SU-DHL-6 (cell line): ENCODE measurements around the gene RNF181.

ENCODE experiments used
- H2AFZ ChIP-seq: fragments of 200-600 bp; sonication (generic); 2 replicates; pipeline ENCODE4 v1.6.1; 2014; ENCODE audit warnings: low read depth, mild to moderate bottlenecking, moderate library complexity, mixed read lengths, antibody characterized with exemption, low read length; ENCODE audit not compliant: severe bottlenecking
- H3F3A ChIP-seq: fragments of 200-600 bp; shearing (Covaris generic); 2 replicates; pipeline ENCODE4 v1.6.0; 2016; ENCODE audit warnings: antibody characterized with exemption, mild to moderate bottlenecking; ENCODE audit not compliant: insufficient read depth
- H3K27ac ChIP-seq: fragments of 200-600 bp; sonication (generic); 2 replicates; pipeline ENCODE4 v1.5.1; 2016; ENCODE audit warnings: low read depth, mild to moderate bottlenecking, low read length, moderate library complexity, mixed read lengths
- H3K27me3 ChIP-seq: fragments of 200-600 bp; sonication (generic), shearing (Covaris generic); 2 replicates; pipeline ENCODE4 v1.6.0; 2014; ENCODE audit warnings: mild to moderate bottlenecking, low read length
- H3K36me3 ChIP-seq: fragments of 200-600 bp; sonication (generic); 2 replicates; pipeline ENCODE4 v1.6.1; 2014; ENCODE audit warnings: mild to moderate bottlenecking, low read length, mixed read lengths
- H3K4me2 ChIP-seq: fragments of 300-600, 200-600 bp; shearing (Covaris generic), sonication (generic); 2 replicates; pipeline ENCODE4 v1.6.0; 2014; ENCODE audit warnings: low read length, low read depth, mild to moderate bottlenecking; ENCODE audit not compliant: poor library complexity, severe bottlenecking
- H3K4me3 ChIP-seq: fragments of 200-600 bp; sonication (generic); 2 replicates; pipeline ENCODE4 v1.5.1; 2014; ENCODE audit warnings: antibody characterized with exemption, low read length, mild to moderate bottlenecking, mixed read lengths; ENCODE audit not compliant: insufficient read depth, poor library complexity, severe bottlenecking
- H3K79me2 ChIP-seq: fragments of 200-600 bp; sonication (generic); 2 replicates; pipeline ENCODE4 v1.6.1; 2014; ENCODE audit warnings: mild to moderate bottlenecking, low read length, moderate library complexity; ENCODE audit not compliant: insufficient read depth
- H3K9ac ChIP-seq: fragments of 200-600 bp; sonication (generic); 2 replicates; pipeline ENCODE4 v1.7.0; 2014; ENCODE audit warnings: mild to moderate bottlenecking, low read length
- H3K9me2 ChIP-seq: fragments of 200-600 bp; sonication (generic); replicated peaks from 2 replicates; pipeline ENCODE4 v1.6.1; 2014; ENCODE audit warnings: low read length; ENCODE audit not compliant: insufficient read depth
- H3K9me3 ChIP-seq: fragments of 200-600 bp; sonication (generic); 2 replicates; pipeline ENCODE4 v1.6.1; 2014; ENCODE audit warnings: low read length, mixed read lengths; ENCODE audit not compliant: insufficient read depth
- H4K20me1 ChIP-seq: fragments of 200-600 bp; sonication (generic); 2 replicates; pipeline ENCODE4 v1.6.1; 2014; ENCODE audit warnings: low read depth, mild to moderate bottlenecking, antibody characterized with exemption, low read length, moderate library complexity, mixed read lengths
- EZH2phosphoT487 ChIP-seq: fragments of 200-600 bp; sonication (generic), shearing (Covaris generic); conservative IDR thresholded peaks from 2 replicates; pipeline ENCODE4 v1.6.1; 2018; ENCODE audit warnings: mild to moderate bottlenecking, antibody characterized with exemption, low read length, moderate library complexity, mixed read lengths
- TF ChIP-seq, protein P1 (sequence below): fragments of 200-600 bp; sonication (generic); IDR thresholded peaks from one replicate; pipeline ENCODE4 v1.5.1; 2017; ENCODE audit warnings: antibody characterized with exemption, mild to moderate bottlenecking, low read length, moderate library complexity; ENCODE audit not compliant: insufficient read depth, poor library complexity, severe bottlenecking

Gene RNF181, protein sequence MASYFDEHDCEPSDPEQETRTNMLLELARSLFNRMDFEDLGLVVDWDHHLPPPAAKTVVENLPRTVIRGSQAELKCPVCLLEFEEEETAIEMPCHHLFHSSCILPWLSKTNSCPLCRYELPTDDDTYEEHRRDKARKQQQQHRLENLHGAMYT

DNA sequence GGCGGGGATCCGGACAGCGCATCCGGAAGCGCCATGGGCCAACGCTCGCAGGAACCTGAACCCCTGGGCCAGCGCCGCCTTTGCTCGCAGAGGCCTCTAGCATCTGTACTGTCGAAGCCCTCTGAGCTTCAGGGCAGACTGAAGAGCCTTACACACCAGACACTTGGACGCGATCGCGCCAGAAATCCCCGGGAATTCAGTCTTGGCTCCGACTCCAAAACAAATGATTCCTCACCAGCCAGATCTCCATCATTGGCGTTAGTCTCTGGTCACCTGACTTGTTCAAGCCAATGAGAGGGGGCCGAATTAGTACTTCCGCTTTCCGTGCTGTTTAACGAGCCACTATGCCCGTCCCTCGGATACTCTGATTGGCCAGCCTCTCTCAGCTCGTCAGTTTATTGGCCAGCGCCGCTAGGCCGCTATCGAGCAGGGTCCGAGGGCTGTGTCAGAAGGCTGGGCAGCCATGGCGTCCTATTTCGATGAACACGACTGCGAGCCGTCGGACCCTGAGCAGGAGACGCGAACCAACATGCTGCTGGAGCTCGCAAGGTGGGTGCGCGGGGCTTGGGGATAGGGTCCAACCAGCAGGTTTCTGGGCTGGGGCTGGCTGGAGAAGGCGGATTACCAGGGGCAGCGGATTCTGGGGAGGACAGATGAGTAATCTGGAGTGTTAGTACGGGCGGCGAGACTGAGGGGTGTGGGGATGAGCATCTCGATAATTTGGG is at the start of gene RNF181:
RNF181 (plus strand) TSS at position 445 of the 725 bp plus-strand sequence; CDS start at position 464, 19 bp downstream.
- peak within 1 kb of the TSS; percentile 86 for H3K9ac ChIP-seq
- no peaks in the 10 kb centered on the region for H4K20me1 ChIP-seq
- H3K4me2 ChIP-seq, result peak within 1 kb of the TSS; percentile 90
- H2AFZ ChIP-seq, result peak within 1 kb of the TSS; percentile 85
- peak within 1 kb of the TSS; percentile 91 for H3K4me3 ChIP-seq
- no peaks in the 10 kb centered on the region for H3K9me2 ChIP-seq
- H3K9me3 ChIP-seq, result no peaks in the 10 kb centered on the region
- H3K79me2 ChIP-seq, result peaks cover 15% of the 10 kb centered on the region
- H3F3A ChIP-seq, result no peaks in the 10 kb centered on the region
- no peaks in the 10 kb centered on the region for H3K27me3 ChIP-seq
- no peaks in the 10 kb centered on the region for H3K36me3 ChIP-seq
- TF ChIP-seq, protein P1, sequence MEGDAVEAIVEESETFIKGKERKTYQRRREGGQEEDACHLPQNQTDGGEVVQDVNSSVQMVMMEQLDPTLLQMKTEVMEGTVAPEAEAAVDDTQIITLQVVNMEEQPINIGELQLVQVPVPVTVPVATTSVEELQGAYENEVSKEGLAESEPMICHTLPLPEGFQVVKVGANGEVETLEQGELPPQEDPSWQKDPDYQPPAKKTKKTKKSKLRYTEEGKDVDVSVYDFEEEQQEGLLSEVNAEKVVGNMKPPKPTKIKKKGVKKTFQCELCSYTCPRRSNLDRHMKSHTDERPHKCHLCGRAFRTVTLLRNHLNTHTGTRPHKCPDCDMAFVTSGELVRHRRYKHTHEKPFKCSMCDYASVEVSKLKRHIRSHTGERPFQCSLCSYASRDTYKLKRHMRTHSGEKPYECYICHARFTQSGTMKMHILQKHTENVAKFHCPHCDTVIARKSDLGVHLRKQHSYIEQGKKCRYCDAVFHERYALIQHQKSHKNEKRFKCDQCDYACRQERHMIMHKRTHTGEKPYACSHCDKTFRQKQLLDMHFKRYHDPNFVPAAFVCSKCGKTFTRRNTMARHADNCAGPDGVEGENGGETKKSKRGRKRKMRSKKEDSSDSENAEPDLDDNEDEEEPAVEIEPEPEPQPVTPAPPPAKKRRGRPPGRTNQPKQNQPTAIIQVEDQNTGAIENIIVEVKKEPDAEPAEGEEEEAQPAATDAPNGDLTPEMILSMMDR, result no peak
- TF ChIP-seq EZH2phosphoT487, result no peak
- peak within 1 kb of the TSS; percentile 38 for H3K27ac ChIP-seq

DNA sequence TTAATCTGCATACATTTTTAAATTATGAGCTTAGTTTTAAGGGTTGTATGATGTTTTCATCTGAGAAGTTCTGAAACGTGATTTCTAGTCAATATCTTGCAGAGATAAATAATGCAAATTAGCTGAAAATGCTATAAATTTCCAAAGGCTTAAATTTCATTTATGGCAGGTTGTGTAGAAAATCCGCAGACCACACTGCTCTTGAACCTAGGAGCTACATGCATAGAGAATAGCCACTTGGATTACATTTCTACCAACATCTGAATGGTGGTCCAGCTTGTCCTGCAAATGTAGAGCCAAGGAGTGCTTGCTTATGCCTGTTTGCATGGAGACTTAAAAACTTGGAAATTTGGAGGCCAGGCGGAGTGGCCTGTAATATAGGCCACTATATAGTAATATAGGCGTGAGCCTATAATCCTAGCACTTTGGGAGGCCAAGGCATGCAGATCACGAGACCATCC is 49.7 kb upstream of the RNF181 start:
- no peak overlapping the region for H3K4me3 ChIP-seq
- H4K20me1 ChIP-seq, result peaks cover 31% of the 10 kb centered on the region
- H3K27me3 ChIP-seq, result no peaks in the 10 kb centered on the region
- H3K9ac ChIP-seq, result no peak overlapping the region
- H3F3A ChIP-seq, result peaks cover 75% of the 10 kb centered on the region
- TF ChIP-seq EZH2phosphoT487, result no peak
- TF ChIP-seq, protein P1, result no peak
- H3K9me2 ChIP-seq, result no peaks in the 10 kb centered on the region
- peaks cover 37% of the 10 kb centered on the region for H3K36me3 ChIP-seq
- H3K27ac ChIP-seq, result peak overlapping the region; percentile 12; the same call in 1 of the 2 replicates
- H3K9me3 ChIP-seq, result no peaks in the 10 kb centered on the region
- no peak overlapping the region for H2AFZ ChIP-seq
- H3K4me2 ChIP-seq, result no peak overlapping the region
- peaks cover 20% of the 10 kb centered on the region for H3K79me2 ChIP-seq

DNA sequence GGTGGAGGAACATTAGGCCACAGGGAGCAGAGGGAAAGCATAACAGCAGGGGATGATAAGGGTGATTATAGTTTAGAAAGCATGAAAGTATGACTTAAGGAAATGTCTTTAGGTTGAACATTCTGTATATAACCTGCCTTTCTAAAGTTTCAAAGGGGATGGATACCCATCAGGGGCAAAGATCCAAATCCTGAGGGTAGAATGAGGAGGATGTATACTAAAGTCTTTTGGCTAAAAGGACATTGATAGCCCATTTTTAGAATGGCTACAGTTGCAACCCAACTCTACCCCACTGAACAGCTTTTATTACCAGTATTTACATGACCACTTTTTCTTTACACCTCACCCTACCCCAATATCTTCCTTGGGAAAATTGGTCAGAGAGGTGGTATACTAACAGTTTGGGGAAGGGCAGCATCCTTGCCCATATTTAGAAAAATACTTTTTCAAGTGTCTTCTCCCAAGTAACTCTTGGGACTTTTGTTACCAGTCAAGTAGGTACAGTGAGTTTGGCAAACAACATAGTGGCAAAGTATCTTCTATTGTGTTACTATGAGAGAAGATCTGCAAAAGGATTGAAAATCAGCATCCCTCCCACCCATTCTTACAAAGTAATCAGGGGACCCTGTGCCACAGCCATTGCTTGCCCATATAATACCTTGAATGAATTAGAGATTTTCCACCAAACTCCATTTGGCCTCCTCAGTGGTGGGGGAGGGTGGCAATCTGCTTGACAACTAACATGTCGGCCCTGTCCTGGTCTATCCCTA is 48.3 kb upstream of the RNF181 start:
- TF ChIP-seq, protein P1, result no peak
- no peak for TF ChIP-seq EZH2phosphoT487
- H3K36me3 ChIP-seq, result peaks cover 22% of the 10 kb centered on the region
- no peak overlapping the region for H2AFZ ChIP-seq
- peaks cover 17% of the 10 kb centered on the region for H4K20me1 ChIP-seq
- no peak overlapping the region for H3K4me2 ChIP-seq
- H3K9me3 ChIP-seq, result no peaks in the 10 kb centered on the region
- H3K79me2 ChIP-seq, result 0 out of 2 replicates have a peak, but pooled peaks cover 6% of the 10 kb centered on the region
- peaks cover 60% of the 10 kb centered on the region for H3F3A ChIP-seq
- peak overlapping the region; percentile 16; the same call in 1 of the 2 replicates for H3K27ac ChIP-seq
- no peaks in the 10 kb centered on the region for H3K9me2 ChIP-seq
- H3K27me3 ChIP-seq, result no peaks in the 10 kb centered on the region
- no peak overlapping the region for H3K4me3 ChIP-seq
- H3K9ac ChIP-seq, result no peak overlapping the region
